HuH-7.5 (cell line): ENCODE measurements around the gene TLNRD1.

Source experiments
- DNase-seq: peaks from one replicate; pipeline ENCODE4 v3.0.0; 2011; ENCODE audit warnings: low spot score

TLNRD1 gene

DNA sequence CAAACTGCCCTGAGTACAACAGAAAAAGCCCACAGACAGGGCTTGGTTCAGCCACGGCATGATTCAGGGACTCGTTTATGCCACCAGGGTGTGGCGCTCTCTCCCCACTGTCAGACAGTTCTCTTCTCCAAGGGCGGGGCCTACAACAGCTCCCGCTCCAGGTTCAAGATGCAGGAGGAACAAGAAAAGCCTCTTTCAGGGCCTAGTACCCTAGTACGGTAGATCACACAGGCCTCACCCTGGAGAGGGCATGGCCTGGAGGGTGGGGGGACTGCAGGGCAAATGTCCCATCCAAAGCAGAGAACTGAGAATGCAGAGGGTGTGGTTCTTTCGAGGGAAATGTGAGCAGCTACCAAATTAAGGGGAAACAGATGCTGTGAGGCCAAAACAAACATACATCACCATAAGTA lies 23.1 kb upstream of the TLNRD1 start:
- no peak for DNase-seq

DNA sequence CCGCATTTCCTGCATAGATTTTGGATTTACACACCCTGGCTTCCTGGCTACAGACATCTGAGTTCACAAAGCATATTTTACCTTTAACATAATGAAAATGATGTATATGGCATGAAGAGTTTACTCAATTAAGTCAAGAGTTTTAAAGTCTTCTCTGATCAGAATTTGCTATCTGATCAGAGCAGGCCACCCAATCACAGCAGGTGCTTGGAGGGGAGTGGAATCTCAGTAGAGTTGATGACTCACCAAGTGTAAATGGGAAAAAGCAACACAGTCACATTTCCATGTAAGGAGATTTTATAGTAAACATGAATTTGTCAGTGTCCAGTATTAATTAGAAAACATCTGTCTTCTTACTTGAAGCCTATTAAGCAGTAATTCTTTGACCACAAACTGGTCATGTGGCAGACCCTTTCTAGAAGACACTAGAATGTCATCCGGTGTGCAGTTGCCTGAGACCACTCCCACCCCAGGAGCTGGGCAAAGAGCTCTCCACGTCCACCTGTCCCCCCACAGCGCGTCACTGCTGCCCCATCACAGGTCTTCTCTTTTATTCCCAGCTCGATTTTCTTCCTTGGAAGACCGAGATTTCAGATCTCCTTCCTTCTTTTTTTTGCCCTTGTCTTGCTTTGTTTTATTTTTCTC lies 21.9 kb upstream of the TLNRD1 start:
- no peak for DNase-seq

DNA sequence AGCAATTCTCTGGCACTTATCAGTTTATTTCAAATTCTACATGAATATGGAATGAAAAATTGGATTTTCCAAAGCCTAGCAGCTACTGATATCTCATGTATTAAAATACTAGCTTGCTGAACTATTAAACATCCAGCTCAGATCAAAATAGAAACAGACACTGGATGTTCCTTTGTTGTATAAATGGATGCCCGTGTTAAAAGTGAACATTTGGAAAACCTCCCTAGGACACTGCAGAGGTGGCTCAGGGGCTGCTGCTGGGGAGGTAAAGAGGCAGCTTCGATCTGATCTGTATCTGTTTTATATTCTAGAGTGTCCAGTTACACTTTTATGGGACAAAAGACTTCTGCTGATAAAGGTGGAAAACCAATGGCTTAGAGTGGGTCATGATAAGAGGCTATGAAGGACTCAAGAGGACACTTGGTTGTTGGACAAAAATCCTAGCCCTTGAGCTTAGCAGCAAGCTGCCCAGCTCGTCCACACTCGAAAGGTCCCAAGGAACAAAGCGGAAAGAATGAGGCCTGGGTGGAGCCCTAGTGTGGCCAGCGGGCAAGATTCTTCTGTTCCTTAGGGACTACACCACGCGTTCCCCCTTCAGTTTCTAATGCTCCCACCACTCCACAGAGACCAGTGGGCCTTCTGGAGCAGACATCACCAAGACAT lies 21.1 kb upstream of the TLNRD1 start:
- no peak for DNase-seq

DNA sequence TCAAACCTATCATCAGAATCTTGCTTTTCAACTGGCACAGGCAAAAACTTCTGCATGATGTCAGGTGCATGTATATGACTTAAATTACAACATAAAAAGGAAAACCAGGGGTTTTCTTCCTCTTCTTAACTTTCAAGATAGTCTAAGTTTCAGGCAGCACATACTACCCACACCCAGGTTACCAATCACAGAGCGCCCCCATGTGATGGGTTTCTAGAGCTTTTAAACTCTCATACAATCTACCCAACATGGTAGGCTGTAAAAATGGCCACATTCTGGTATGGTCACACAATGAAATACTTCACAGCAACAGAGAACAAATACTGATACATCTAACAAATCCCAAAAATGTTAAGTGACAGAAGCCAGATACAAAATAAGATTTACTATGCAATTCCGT lies 18.5 kb upstream of the TLNRD1 start:
- no peak for DNase-seq

DNA sequence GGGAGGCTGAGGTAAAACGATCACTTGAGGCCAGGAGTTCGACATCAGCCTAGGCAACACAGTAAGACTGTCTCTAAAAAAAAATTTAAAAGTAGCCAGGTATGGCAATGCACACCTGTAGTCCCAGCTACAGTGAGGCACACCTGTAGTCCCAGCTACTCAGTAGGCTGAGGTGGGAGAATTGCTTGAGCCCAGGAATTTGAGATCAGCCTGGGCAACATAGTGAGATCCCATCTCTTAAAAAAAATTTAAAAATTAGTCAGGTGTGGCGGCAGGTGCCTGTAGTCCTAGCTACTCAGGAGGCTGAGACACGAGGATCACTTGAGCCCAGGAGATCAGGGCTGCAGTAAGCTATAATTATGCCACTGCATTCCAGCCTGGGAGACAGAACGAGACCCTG lies 17.9 kb upstream of the TLNRD1 start:
- DNase-seq: no peak

DNA sequence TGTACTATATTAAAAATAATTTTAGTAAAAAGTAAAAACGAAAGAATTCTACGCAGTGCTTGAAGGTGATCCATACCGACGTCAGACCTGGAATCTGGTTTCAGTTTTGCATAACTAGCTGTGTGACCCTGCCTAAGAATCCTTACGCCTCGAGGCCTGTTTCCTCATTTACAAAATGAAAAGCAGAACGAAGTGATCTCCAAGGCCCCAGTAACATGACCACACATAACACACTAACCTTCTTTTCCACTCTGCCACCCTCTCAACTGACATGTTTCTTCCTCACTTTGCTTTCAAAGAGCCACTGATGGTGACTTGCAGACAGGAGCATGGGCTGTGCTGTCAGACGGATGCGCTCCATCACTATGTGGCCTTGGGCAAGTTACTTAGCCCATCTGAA lies 15.9 kb upstream of the TLNRD1 start:
- no peak for DNase-seq

DNA sequence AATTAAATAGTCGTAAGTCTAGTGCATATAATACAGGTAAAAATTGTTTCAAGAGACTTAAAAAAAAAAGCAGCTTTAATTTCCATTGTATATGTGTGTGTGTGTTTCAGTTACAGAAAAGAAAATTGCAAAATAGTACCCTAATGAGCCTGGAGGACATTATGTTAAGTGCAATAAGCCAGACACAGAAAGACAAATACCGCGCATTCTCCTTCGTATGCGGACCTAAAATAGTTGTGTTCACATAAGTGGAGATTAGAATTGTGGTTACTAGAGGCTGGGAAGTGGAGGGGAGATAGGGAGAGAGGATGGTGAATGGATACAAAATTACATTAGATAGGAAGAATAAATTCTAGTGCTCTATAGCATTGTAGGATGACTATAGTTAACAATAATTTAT lies 14.7 kb upstream of the TLNRD1 start:
- DNase-seq: no peak

DNA sequence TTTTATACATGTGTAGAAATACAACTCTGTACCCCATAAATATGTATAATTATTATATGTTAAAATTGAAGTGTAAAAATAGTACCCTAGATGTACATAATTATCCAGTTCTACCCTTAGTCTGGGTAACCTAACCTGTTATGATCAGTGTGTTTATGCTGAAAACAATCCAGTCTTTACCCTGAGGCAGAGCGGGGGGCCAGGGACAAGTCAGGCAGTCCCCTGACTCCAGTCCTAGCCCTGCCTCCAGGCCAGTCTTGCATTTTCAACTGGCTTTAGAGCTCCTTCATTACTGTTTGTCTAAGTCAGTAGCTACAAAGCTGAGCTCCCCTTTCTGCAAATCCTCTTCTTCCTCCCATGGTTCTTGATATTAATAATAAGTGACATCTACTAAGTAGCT lies 14.2 kb upstream of the TLNRD1 start:
- no peak for DNase-seq

DNA sequence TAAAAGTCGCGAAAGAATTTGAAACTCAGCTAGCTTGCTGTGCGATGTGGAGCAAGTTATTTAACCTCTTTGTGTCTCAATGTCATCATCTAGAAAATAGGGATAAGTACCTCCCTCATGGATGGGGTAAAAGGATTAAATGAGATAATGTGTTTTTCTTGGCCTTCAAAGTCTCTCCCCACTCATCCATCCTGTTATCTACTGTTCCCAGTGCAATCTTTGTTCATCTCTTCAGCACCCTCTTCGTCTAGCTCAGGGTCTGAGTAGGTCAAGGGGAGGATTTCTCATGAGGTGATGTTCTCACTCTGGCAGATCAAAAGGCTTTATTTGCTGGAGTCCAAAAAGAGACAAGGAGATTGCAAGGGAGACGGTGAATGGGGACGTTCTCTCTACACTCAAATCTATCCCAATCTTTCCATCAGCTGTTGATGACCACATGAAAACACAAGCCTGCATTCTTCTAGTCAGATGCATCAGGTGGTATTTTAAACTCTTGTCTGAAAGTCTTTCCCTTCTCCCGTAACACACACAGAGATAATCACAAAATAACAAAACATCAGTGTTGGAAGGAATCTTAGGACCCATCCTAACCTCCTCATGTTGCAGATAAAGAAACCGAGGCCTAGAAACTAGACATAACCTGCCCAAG lies 12.5 kb upstream of the TLNRD1 start:
- no peak for DNase-seq

DNA sequence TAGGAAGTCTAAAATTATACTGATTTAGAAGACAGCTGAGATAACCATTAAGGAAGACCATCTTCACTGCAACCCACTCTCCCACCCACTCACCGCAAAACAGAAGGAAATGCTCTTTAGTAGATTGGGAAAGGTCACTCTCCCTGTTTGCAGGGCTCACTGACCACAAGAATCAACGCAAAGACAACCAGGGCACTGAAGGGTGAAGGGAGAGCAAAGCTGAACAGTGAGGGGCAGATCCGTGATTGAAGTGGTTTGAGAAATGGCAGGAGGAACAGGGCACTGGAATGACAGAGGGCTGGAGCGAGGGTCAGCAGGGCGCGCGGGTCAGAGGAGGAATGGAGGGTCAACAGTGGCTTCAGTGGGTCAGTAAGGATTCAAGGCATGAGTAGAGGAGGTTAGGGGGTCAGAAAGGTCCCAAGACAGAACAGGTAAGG lies 11.6 kb upstream of the TLNRD1 start:
- DNase-seq: peak; percentile 56

DNA sequence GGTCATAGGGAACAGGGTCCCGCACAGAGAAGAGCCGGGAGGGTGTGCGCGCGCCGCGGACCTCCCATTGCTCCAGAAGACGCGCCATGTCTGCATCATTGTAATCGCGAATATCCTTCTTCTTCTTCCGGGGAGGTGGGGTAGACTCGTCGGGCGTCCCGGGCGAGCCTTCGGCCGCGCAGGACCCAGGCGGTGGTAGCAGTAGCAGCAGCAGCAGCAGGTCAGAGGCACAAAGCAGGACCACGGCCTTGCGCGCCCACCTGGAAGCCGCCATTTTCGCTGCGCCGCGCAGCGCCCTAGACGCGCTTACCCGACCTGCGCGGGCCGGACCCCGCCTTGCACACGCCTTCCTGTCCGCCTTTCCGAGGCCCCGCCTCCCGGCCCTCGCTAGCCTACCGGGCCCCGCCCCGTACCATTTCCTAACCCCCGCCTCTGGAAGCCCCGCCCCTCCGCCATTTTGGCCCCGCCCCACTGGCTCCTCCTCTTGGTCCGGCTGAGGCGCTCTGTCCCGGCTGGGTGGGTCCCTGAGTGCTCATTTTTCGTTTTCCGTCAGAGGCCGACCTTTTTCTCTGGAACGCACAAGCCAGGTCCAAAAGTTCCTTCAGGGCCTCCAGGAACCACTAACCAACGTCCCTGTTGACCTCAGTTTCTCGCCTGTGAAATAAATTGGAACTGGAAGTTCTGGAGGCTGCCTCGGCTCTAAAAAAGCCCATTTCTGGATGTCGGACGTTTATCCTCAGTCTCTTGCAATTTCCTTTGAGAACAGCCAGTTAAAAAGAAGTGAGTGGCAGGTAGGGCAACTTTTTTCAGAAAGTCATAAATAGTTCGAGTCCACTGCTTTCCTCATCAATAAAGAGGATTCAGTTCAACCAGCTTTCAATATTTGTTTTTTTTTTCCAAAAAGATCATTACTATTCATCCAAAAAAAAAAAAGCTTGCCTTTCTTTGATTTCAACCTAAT lies 10.9 kb upstream of the TLNRD1 start, which contains the start of gene MESD:
Gene MESD (minus strand): TSS at position 302 of the 961 bp plus-strand sequence. CDS start 28 bp downstream, at position 274.
- peak; percentile 93 for DNase-seq

DNA sequence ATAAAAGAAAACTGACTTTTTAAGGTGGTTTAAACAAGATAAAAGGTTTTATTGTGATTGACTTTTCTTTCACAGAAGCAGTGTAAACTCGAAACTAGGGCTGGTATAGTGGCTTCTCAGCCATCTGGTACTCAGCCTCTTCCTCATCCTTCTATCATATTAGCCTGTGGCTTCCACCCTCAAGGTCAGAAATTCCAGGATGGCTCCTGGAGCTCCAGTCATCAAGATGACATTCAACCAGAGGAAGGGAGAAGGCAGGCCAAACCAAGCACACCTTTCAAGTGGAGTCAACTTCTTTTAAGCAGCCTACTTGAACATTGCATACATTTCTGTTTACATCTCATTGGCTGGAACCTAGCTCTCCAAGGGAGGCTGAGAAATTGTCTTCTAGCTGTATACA lies 9.8 kb upstream of the TLNRD1 start:
- DNase-seq: no peak

DNA sequence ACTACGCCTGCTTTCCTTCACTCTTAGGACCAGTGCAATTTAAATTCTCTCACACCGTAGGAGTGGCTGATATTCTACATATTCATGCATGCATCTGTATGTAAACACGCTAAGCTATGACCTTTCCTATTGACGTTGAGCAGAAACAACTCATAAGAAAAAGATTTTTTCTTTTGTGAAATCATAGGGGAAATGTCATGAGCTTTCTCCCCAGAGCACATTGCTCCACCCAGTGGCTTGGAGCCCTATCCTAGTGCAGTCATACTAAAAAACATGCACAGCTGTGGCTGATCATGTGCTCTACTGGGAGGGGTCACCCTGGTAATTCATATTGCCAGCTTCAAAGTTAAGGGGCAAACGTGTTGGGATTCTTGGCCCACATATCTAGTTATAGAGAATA lies 9.3 kb upstream of the TLNRD1 start:
- no peak for DNase-seq

DNA sequence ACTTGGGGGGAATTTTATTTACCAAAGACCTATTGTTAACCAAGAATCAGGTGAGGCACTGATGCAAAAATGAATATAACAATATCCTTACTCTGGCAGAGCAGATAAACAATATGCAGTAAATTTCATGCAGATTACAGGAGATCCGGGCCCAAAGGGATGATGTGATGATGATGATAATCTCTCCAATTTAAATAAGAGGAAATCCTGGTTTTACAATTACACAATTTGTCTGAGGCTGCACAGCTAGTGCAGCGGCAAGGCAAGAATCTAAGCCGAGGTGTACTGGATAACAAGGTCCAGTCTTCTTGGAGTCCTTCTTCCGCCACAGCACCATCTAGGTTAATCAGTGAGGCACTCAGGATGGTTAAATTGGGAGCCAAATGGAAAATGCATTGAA lies 8.7 kb upstream of the TLNRD1 start:
- no peak for DNase-seq

DNA sequence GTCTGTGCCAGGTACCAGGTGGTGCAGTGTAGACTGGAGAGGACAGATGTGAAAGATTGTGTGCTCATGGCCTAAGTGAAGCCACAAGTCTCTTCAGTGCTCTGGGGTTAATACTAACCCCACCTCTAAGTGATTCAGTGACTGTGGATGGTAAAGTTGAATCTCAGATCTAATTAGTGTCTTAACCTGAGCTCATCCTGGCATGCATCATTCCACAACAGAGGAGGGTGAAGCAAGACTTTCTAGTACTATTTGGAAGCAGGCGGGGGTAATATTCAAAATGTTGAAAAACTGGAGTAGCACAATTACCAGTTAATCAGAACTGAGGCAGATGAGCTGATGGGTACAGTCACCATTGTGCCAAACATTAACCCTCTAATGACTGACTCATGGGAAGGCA lies 8.3 kb upstream of the TLNRD1 start:
- DNase-seq: no peak

DNA sequence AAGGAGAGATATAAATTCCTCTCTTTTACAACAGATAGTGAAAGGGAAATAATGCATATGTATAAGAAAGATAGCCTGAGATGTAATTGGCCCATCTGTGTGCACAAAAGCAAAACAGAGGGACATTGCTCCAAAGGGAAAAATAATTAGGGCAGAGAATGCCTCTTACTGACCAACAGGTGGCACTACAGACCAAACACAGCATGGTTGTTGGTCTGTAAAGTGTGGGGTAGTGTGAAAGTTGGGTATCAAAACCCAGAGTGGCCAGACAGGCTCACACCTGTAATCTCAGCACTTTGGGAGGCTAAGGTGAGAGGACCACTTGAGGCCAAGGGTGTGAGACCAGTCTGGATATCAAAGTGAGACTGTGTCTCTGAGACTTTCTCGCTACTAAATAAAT lies 4.5 kb upstream of the TLNRD1 start:
- no peak for DNase-seq

DNA sequence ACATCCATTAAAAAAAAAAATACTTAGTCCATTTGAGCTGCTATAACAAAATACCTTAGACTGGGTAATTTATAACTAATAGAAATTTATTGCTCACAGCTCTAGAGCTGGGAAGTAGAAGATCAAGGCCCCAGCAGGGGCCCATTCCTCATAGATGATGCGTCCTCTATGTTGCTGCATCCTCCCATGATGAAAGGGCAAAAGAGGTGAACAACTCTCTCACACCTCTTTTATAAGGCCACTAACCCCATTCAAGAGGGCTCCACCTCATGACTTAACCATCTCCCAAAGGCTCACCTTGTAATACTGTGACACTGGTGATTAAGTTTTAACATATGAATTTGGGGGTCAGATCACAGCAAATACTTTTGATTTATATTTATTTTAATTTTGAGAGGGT lies 3.0 kb upstream of the TLNRD1 start:
- no peak for DNase-seq

DNA sequence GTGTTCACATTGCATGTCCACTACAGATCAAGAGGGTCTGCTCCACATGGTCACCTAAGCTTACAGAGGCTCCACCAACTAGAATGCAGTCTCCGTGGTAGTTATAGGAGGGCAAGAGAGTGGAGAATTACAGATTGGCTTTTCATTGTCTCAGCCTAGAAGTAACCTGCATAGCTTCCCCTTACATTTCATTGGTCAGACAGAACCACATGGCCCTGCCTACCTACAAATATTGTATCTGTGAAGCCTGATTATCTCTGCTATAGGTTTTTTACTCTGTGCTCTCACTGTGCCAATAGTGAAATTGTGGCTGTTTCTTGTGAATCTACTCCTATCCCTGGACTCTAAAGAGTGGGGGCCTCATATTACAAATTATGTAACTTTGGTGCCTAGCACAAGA lies 2.5 kb upstream of the TLNRD1 start:
- no peak for DNase-seq

DNA sequence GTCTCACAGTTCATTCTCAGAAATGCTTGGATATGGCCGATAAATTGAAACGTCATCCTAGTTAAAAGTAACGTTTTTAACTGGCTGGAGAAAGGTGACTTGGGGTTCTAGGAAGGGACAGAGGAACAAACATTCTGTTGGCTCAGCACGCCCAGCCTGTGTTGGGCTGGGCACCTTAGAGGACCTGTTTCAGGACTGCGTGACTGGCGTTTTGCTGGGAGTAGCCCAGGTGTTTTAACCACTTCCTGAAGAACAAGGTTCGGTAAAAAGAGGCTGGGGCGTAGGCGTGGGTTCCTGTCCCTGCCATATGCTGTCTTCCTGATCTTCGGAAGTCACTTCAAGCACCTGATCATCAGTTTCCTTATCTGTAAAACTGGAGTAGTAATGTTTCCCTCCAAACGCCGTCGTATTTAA lies 1.1 kb upstream of the TLNRD1 start:
- no peak for DNase-seq

DNA sequence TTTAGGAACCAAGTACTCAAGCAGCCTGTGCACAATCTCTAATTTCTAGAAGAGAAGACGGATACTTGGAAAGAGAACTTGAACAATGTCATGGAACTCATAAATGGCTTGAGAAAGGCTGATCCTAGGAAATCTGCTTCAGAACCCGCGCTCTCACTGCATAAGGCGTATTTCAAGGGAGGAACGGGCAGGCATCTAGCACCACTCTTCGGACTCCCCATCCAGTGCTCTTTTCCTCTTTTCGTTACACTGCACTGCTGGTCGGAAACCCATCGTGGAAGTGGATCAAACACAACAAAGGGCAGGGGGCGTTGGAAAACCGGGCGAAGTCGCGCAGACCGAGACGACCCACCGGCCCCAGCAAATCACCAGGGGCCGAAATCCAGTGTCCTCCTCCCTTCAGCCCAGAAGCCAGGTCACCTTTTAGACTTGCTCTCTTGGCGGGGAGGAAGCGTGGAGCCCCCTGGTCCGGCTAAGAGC lies 539 bp upstream of the TLNRD1 start:
- peak; percentile 35 for DNase-seq

DNA sequence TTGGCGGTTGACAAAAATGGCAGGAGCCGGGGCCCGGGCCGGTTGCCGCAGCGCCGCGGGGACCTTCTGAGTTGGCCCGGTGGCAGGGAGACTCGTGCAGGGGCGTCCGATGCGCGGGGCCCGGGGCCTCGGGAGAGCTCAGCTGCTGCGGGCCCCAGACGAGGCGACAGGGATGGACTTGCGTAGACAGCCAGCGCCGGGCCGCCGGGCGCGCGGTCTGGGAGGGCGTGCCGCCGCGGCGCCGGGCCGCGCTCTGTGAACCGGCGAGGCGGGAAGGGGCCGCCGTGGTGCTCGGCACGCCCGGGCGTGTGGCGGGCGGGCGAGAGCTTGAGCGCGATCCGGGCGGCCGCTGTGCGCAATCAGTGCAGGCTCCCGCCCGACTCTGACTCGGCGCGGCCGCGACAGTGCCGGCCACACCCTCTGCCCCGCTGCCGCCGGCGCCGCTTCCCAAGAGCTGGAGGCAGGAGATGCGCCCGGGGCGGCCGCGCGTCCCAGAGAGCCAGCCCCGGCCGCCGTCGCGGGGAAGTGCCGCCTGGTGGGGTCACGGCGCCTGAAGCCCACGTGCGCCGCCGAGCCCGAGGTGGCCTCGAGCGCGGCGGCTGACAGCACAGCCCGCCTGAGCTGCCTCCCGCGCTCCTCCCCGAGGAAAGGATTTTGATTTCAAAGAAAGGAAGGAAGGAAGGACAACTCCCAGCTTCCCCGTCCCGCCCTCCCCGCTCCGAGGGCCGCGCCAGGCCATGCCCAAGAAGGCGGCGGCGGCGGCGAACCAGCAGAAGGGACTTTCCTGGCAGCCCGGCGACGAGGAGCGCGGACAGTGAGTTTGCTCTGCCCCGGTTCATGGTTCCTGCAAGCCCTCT lies 657 bp downstream of the TLNRD1 start:
- peak; percentile 75 for DNase-seq
